Retinal pigment epithelial cell (primary cell): ENCODE measurements around the gene MACC1.

ENCODE experiments used
- DNase-seq: peaks from one replicate; pipeline ENCODE4 v3.0.0-alpha.2; 2010; ENCODE audit warnings: low read depth
- H3K4me3 ChIP-seq: 2 replicates; pipeline ENCODE4 v1.5.1; 2011; ENCODE audit warnings: mild to moderate bottlenecking, low read length, control low read depth, moderate library complexity
- CTCF ChIP-seq: conservative IDR thresholded peaks from 2 replicates; pipeline ENCODE4 v1.5.1; 2011; ENCODE audit warnings: low read depth, low read length, control low read depth, inconsistent platforms

Gene MACC1

DNA sequence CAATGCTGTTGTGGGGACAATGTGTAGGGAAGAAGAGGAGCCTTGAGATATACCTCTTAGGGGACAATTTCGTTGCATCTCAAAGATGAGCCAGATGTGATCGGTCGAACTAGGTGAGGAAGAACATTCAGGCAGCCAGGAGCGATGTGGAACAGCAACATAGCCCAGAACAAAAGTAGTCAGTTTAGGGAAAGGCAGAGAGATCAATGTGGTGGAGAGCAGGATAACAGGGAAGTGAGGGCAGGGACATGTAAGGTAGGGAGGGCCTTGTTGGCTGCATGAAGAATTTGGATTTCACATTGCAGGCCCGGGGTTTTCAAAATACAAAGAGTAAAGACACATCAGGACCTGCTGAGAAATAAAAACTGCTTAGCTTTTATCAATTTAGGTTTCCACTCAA is 29.1 kb upstream of the MACC1 start:
- no peak for DNase-seq
- no peak for TF ChIP-seq CTCF
- no peak overlapping the region for H3K4me3 ChIP-seq

DNA sequence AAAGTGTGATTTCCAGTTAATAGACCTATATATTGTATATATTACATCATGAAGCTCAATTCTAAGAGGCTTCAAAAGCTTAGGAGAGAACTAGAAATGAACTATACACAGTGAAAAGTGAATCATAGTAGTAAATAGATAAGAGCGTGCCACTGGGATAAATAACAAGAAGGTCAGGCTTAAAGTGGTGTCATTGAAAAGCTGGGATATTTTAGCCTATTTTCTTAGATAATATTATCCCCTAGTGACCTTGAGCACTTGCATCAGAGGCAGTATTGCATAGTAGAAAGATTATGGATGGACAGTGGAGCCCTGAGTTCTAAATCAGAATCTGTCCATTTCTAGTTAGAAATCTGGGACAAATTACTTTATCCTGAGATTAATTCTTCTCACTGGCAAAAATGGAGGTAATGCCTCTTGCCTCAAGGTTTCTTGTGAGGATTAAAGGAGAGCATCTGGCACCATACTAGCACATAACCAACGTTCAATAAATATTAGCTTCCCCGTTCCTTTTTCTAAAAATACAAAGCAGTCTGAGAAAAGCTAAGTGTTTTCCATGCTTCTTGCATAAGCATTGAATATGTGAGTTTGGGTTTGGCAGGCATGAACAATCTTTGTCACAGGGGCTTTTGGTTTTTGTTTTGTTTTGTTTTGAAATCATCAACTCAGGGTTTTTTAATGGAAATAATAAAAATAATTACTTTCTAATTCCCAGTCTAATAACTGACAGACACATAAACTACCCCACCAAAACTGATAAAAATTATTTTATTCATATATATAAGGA is 27.3 kb upstream of the MACC1 start:
- no peak overlapping the region for H3K4me3 ChIP-seq
- no peak for TF ChIP-seq CTCF
- DNase-seq, result no peak

DNA sequence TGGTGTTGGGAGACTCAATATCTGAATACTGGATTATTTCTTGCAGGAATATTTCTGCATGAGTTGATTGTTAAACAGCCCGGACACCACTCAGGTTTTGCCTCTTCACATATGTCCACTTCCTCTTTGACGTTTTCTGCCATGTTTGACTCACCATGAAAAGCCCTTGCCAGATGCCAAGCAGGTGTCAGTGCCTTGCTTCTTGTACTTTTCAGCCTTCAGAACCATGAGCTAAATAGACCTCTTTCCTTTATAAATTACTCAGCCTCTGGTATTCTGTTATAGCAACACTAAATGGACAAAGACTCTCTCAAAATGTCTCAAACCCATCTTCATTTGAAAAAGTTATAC is 24.7 kb upstream of the MACC1 start:
- no peak for DNase-seq
- no peak overlapping the region for H3K4me3 ChIP-seq
- no peak for TF ChIP-seq CTCF

- no peak for TF ChIP-seq CTCF
- no peak for DNase-seq
- no peak overlapping the region for H3K4me3 ChIP-seq
Observed at GRCh38 chr7:20241194-20241910, 24.2 kb upstream of the MACC1 start.

- DNase-seq, result no peak
- no peak overlapping the region for H3K4me3 ChIP-seq
- no peak for TF ChIP-seq CTCF
Observed at GRCh38 chr7:20240080-20240926, 23.1 kb upstream of the MACC1 start.

- H3K4me3 ChIP-seq, result no peak overlapping the region
- TF ChIP-seq CTCF, result no peak
- no peak for DNase-seq
Observed at GRCh38 chr7:20238754-20239324, 21.7 kb upstream of the MACC1 start.
